Esophagus muscularis mucosa (tissue), 4 donors: ENCODE measurements around the gene TNMD.

Source experiments
- EP300 ChIP-seq: sonication (generic); formaldehyde crosslinking; IDR thresholded peaks from one replicate; pipeline ENCODE4 v1.6.1; 2017; ENCODE audit warnings: antibody characterized with exemption
- POLR2A ChIP-seq: fragments of 450-650 bp; IDR thresholded peaks from one replicate; pipeline ENCODE4 v1.6.1; 2017; ENCODE audit warnings: antibody characterized with exemption, moderate library complexity, mild to moderate bottlenecking, low read depth
- POLR2AphosphoS5 ChIP-seq, 2 donors: sonication (generic); formaldehyde crosslinking; IDR thresholded peaks; one replicate each; pipeline ENCODE4 v1.6.1; 2017; ENCODE audit warnings: antibody characterized with exemption in 2 of 2
- TF ChIP-seq, protein P1 (sequence below), 3 experiments: fragments of 200-600 bp in 2 of 3; fragments of 450-650 bp in 1 of 3; sonication (generic) in 2 of 3; IDR thresholded peaks; one replicate each; pipeline ENCODE4 v1.5.1; 2017 to 2019; ENCODE audit warnings: antibody characterized with exemption in 3 of 3, mild to moderate bottlenecking in 2 of 3, moderate library complexity in 1 of 3

DNA sequence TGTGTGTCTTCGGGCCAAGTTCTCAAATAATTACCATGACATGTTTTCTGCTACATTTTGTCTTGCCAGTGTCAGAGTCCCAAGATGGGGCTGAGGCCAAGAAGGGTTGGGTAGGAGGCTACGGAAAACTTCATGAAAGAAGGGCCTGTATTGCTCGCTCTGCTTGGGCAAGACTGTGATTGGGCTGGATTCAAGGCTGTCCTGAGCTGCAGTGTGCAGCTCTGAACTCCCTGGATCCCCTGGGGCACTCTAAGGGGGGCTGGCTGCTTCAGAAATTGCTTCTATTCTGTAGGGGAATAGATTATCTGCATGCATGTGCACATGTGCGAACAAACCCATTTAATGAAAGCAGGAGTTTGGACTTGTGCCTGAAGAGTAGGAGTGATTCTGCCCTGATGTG, 38.3 kb downstream of the TNMD start:
- TF ChIP-seq, protein P1, sequence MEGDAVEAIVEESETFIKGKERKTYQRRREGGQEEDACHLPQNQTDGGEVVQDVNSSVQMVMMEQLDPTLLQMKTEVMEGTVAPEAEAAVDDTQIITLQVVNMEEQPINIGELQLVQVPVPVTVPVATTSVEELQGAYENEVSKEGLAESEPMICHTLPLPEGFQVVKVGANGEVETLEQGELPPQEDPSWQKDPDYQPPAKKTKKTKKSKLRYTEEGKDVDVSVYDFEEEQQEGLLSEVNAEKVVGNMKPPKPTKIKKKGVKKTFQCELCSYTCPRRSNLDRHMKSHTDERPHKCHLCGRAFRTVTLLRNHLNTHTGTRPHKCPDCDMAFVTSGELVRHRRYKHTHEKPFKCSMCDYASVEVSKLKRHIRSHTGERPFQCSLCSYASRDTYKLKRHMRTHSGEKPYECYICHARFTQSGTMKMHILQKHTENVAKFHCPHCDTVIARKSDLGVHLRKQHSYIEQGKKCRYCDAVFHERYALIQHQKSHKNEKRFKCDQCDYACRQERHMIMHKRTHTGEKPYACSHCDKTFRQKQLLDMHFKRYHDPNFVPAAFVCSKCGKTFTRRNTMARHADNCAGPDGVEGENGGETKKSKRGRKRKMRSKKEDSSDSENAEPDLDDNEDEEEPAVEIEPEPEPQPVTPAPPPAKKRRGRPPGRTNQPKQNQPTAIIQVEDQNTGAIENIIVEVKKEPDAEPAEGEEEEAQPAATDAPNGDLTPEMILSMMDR (IDR thresholded peaks at IDR 0.05), result no peak
- TF ChIP-seq POLR2A (no peak), POLR2AphosphoS5 (IDR thresholded peaks at IDR 0.05) (no peak), EP300 (no peak)
